Fibroblast of lung (primary cell): ENCODE results near the gene NCKIPSD. TPM values are rescaled to one million over a fixed set of nuclear protein-coding genes. Genes with fewer than 3 reads are reported as not detected.

Source experiments
- DNase-seq, 2 donors: peaks; one replicate each; pipeline versions ENCODE4 v3.0.0 to v3.0.0-alpha.2; 2010; ENCODE audit warnings: low read depth in 2 of 2
- H2AFZ ChIP-seq: 2 replicates; pipeline ENCODE4 v1.5.1; 2012; ENCODE audit warnings: low read length, control low read depth, inconsistent platforms
- H3K27ac ChIP-seq: 2 replicates; pipeline ENCODE4 v1.5.1; 2011; ENCODE audit warnings: low read length, control low read depth; ENCODE audit not compliant: insufficient read depth
- H3K27me3 ChIP-seq: 2 replicates; pipeline ENCODE4 v1.5.1; 2011; ENCODE audit warnings: mild to moderate bottlenecking, low read length; ENCODE audit not compliant: control insufficient read depth, insufficient read depth
- H3K36me3 ChIP-seq: 2 replicates; pipeline ENCODE4 v1.5.1; 2011; ENCODE audit warnings: low read length; ENCODE audit not compliant: control insufficient read depth, insufficient read depth
- H3K4me1 ChIP-seq: 2 replicates; pipeline ENCODE4 v1.5.1; 2011; ENCODE audit warnings: low read length; ENCODE audit not compliant: control insufficient read depth, insufficient read depth; ENCODE audit errors: extremely low read depth
- H3K4me2 ChIP-seq: 2 replicates; pipeline ENCODE4 v1.5.1; 2011; ENCODE audit warnings: low read length, control low read depth; ENCODE audit not compliant: insufficient read depth; ENCODE audit errors: extremely low read depth
- H3K4me3 ChIP-seq, 4 experiments: fragments of 200-600 bp in 1 of 4; sonication (generic) in 1 of 4; replicated peaks in 1 of 4; 2 replicates each; pipeline ENCODE4 v1.5.1; 2011 to 2016; ENCODE audit warnings: low read length in 4 of 4, low read depth in 3 of 4, mild to moderate bottlenecking in 3 of 4, control low read depth in 2 of 4, inconsistent platforms in 1 of 4, mixed read lengths in 1 of 4; ENCODE audit not compliant: insufficient read depth in 1 of 4; ENCODE audit errors: control extremely low read depth in 1 of 4
- H3K79me2 ChIP-seq: 2 replicates; pipeline ENCODE4 v1.5.1; 2012; ENCODE audit warnings: mild to moderate bottlenecking, low read length, inconsistent platforms; ENCODE audit not compliant: control insufficient read depth, insufficient read depth
- H3K9ac ChIP-seq: 2 replicates; pipeline ENCODE4 v1.5.1; 2011; ENCODE audit warnings: mild to moderate bottlenecking, low read length, control low read depth; ENCODE audit not compliant: insufficient read depth
- H3K9me3 ChIP-seq: 2 replicates; pipeline ENCODE4 v1.5.1; 2012; ENCODE audit warnings: low read depth, low read length; ENCODE audit not compliant: control insufficient read depth, insufficient read depth
- H4K20me1 ChIP-seq: 2 replicates; pipeline ENCODE4 v1.5.1; 2011; ENCODE audit warnings: low read length; ENCODE audit not compliant: control insufficient read depth, insufficient read depth; ENCODE audit errors: extremely low read depth
- EZH2 ChIP-seq: IDR thresholded peaks from 2 replicates; pipeline ENCODE4 v1.5.1; 2012; ENCODE audit warnings: low read length, control low read depth, mild to moderate bottlenecking; ENCODE audit errors: missing control alignments
- polyA plus RNA-seq, 2 donors: library from polyadenylated mRNA; depleted of rRNA in 1 of 2; stranded (reverse) in 1 of 2; unstranded in 1 of 2; fragments of >200 nt; gene quantifications; 2 replicates each; pipeline ENCODE4 v1.2.1, GENCODE V29; 2011 to 2012; ENCODE audit warnings: missing spikeins in 1 of 2
- total RNA-seq: library from RNA; depleted of rRNA; stranded (reverse); fragments of >200 nt; gene quantifications from 2 replicates; pipeline ENCODE4 v1.2.1, GENCODE V29; 2014
- TF ChIP-seq, protein P1 (sequence below), 2 donors: IDR thresholded peaks in 1 of 2; conservative IDR thresholded peaks in 1 of 2; 1 replicate in 1 of 2; 2 replicates in 1 of 2; pipeline ENCODE4 v1.5.1; 2011 to 2012; ENCODE audit warnings: low read length in 2 of 2, control low read depth in 1 of 2, inconsistent platforms in 1 of 2, low read depth in 1 of 2, mild to moderate bottlenecking in 1 of 2

NCKIPSD gene
- total and polyA plus RNA-seq, 2 donors (not counting 1 experiment from before 2014, with no cell fraction given) = 14.6 to 23.3 TPM

DNA sequence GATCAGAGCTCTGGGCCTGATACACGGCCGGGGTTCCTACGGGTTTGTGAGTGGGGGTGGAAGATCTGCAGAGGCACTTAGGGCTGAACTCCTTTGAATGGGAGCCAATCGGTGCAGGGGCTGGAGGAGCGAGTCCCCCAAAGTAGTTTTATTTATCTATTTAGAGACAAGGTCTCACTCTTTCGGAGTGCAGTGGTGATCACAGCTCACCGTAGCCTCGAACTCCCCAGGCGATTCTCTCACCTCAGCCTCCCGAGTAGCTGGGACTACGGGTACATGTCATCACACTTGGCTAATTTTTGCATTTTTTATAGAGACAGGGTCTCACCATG lies 21.4 kb downstream of the NCKIPSD start:
- H3K27me3 ChIP-seq = peaks cover 5% of the 10 kb centered on the region
- no peaks in the 10 kb centered on the region for H4K20me1 ChIP-seq
- H2AFZ ChIP-seq = no peak overlapping the region
- peaks cover 7% of the 10 kb centered on the region for H3K4me1 ChIP-seq
- H3K9ac ChIP-seq = no peak overlapping the region
- no peaks in the 10 kb centered on the region for H3K9me3 ChIP-seq
- no peak overlapping the region for H3K4me2 ChIP-seq
- H3K4me3 ChIP-seq = peak overlapping the region in 1 of 4 experiments; percentile 71
- DNase-seq = no peak
- H3K27ac ChIP-seq = peak overlapping the region; percentile 91
- H3K36me3 ChIP-seq = no peaks in the 10 kb centered on the region
- TF ChIP-seq, protein P1, sequence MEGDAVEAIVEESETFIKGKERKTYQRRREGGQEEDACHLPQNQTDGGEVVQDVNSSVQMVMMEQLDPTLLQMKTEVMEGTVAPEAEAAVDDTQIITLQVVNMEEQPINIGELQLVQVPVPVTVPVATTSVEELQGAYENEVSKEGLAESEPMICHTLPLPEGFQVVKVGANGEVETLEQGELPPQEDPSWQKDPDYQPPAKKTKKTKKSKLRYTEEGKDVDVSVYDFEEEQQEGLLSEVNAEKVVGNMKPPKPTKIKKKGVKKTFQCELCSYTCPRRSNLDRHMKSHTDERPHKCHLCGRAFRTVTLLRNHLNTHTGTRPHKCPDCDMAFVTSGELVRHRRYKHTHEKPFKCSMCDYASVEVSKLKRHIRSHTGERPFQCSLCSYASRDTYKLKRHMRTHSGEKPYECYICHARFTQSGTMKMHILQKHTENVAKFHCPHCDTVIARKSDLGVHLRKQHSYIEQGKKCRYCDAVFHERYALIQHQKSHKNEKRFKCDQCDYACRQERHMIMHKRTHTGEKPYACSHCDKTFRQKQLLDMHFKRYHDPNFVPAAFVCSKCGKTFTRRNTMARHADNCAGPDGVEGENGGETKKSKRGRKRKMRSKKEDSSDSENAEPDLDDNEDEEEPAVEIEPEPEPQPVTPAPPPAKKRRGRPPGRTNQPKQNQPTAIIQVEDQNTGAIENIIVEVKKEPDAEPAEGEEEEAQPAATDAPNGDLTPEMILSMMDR (conservative IDR thresholded peaks at IDR 0.05 in 1 of 2, IDR thresholded peaks at IDR 0.05 in 1 of 2; ENCODE audit: low read depth in 1 of 2, low read length in 2 of 2) = no peak
- no peaks in the 10 kb centered on the region for H3K79me2 ChIP-seq

DNA sequence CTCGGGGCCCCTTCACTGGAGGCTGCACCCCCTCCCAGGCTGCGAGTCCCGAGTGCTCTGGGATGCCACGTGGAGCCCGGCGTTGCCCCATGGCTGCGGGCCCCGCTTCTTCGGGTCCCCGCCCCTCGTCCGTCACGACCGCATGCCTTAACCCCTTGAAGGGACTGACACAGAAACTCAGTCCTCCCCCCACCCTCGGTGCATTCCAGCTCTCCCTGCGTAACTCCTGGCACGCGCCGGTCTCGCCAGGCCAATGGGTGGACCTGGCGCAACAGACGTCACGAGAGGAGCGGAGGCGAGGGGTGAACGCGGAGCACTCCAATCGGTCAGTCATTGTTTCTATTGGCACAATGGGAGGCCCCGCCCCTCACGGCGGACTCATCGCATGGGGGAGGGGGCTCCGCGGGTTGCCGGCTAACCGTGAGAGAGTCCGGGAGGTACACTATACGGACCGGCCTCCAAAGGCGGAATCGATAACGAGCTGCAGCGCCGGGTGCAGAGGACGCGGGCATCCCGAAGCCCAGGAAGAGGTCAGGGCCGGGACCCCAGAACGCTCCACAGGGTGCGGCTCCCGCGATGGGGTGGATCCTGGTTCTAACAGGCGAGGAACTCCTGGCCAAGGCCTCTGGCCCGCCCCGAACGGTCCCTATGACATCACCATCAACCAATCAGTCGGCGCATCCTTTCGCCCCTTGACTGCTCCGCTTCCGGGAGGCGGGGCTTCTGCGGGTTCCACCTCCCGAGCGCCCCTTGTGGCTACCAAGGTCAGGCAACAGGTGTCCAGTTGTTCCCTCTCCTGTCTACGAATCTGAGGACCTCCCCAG lies 22.0 kb downstream of the NCKIPSD start:
- H3K79me2 ChIP-seq = no peaks in the 10 kb centered on the region
- TF ChIP-seq, protein P1 (conservative IDR thresholded peaks at IDR 0.05 in 1 of 2, IDR thresholded peaks at IDR 0.05 in 1 of 2; ENCODE audit: low read depth in 1 of 2, low read length in 2 of 2) = peak; percentile 60 to 71
- no peak for TF ChIP-seq EZH2
- no peaks in the 10 kb centered on the region for H3K36me3 ChIP-seq
- peak; percentile 98 to 99 for DNase-seq
- H2AFZ ChIP-seq = peak overlapping the region; percentile 31
- H3K9me3 ChIP-seq = no peaks in the 10 kb centered on the region
- no peaks in the 10 kb centered on the region for H4K20me1 ChIP-seq
- peak overlapping the region; percentile 91 for H3K27ac ChIP-seq
- H3K9ac ChIP-seq = peak overlapping the region; percentile 85
- peak overlapping the region; percentile 49 to 78 (median 60) for H3K4me3 ChIP-seq
- peaks cover 5% of the 10 kb centered on the region for H3K27me3 ChIP-seq
- H3K4me2 ChIP-seq = peak overlapping the region; percentile 92
- peaks cover 7% of the 10 kb centered on the region for H3K4me1 ChIP-seq

DNA sequence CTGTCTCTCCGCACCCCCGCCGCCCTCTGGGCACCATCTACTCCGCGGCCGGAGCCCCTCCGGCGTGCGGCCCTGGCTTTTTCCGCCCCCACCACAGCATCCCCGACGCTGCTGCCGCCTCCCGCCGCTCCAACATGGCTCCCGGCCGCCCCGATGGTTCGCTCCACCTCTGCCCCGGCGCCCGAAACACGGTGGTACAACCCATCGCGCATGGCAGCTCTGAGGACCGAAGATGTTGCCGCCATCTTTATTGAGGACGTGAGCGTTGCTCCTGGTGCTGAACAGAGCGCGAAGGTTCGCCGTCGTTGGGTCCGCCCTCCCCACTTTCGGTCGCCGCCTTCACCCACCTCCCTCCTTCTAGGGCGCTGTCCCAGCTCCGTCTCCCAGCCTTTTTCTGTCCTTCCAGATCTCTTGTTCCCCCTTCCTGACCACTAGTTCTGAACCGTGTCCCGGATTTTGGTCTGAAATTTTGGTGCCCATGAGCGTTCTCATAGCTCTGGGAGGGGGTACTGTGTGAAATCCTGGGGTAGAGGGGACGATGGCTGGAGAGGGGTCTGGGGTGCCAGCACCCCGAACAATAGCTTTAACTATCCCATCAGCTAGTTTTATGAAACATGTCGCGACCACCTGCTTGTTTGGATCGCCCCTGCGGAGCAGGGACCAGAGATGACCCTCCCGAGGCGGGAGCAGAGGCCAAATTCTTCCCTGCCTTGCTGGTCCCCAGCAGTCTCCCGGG lies 22.8 kb downstream of the NCKIPSD start, which contains the start of gene CELSR3:
CELSR3 (minus strand) TSS at position 134 of the 736 bp plus-strand sequence. CDS start 252 bp downstream, outside the sequence.
- Histone ChIP-seq H3K4me3 (peak within 1 kb of the TSS; percentile 49 to 78 (median 60)), H2AFZ (no peak within 1 kb of the TSS)

More for the DNA sequence above, 22.8 kb downstream of the NCKIPSD start, which contains the start of gene CELSR3:
- no peaks in the 10 kb centered on the region for H4K20me1 ChIP-seq
- TF ChIP-seq EZH2 = peak; percentile 42
- TF ChIP-seq, protein P1 (conservative IDR thresholded peaks at IDR 0.05 in 1 of 2, IDR thresholded peaks at IDR 0.05 in 1 of 2; ENCODE audit: low read depth in 1 of 2, low read length in 2 of 2) = no peak
- H3K27me3 ChIP-seq = peaks cover 5% of the 10 kb centered on the region
- H3K9me3 ChIP-seq = no peaks in the 10 kb centered on the region
- DNase-seq = peak; percentile 90 to 94
- H3K36me3 ChIP-seq = no peaks in the 10 kb centered on the region
- H3K4me2 ChIP-seq = peak within 1 kb of the TSS; percentile 92
- H3K4me1 ChIP-seq = peaks cover 7% of the 10 kb centered on the region
- peak within 1 kb of the TSS; percentile 91 for H3K27ac ChIP-seq
- peak within 1 kb of the TSS; percentile 85 for H3K9ac ChIP-seq
- H3K79me2 ChIP-seq = no peaks in the 10 kb centered on the region
